ENCODE data around the gene DCHS2. TPM values are rescaled to one million over a fixed set of nuclear protein-coding genes. Genes with fewer than 3 reads are reported as not detected.

The DCHS2 gene
- total and polyA plus RNA-seq, 2 of the 8 experiments (the other 6 are each of a cell fraction or from before 2014, with no cell fraction given) = 0.54 to 2.6 TPM

- Histone ChIP-seq H4K8ac (ENCODE audit: extremely low read depth, insufficient read depth, low read length) (no peak overlapping the region), H2BK15ac (ENCODE audit: low read length) (no peak overlapping the region), H3K27ac (ENCODE audit: low read depth, low read length) (no peak overlapping the region), H3K14ac (ENCODE audit: insufficient read length) (no peak overlapping the region), H2AFZ (ENCODE audit: low read length) (no peak overlapping the region), H3K36me3 (ENCODE audit: control insufficient read depth in 2 of 4, insufficient read depth in 4 of 4, low read length in 3 of 4) (no peaks in the 10 kb centered on the region), H3K79me1 (ENCODE audit: low read depth, low read length) (no peaks in the 10 kb centered on the region), H2AK5ac (ENCODE audit: low read depth, low read length) (no peak overlapping the region), H4K5ac (ENCODE audit: insufficient read length, low read depth, low read length) (no peak overlapping the region), H3K23ac (ENCODE audit: insufficient read length) (no peak overlapping the region), H3K9ac (replicated peaks in 1 of 4; ENCODE audit: extremely low read depth in 1 of 4, low read depth in 3 of 4, low read length in 3 of 4) (no peak overlapping the region), H2BK5ac (ENCODE audit: low read depth, low read length) (no peak overlapping the region), H4K91ac (replicated peaks; ENCODE audit: insufficient read length, low read length) (no peak overlapping the region), H3K4me2 (ENCODE audit: insufficient read depth in 1 of 2, low read depth in 2 of 2, low read length in 2 of 2) (no peak overlapping the region), H3K79me2 (ENCODE audit: control insufficient read depth in 1 of 2, insufficient read depth in 2 of 2, low read length in 2 of 2) (no peaks in the 10 kb centered on the region), H3K9me3 (ENCODE audit: insufficient read depth in 2 of 2, low read depth in 1 of 2, low read length in 1 of 2) (no peaks in the 10 kb centered on the region), H3K23me2 (ENCODE audit: low read depth, low read length) (no peaks in the 10 kb centered on the region), H3K4me1 (replicated peaks in 1 of 4; ENCODE audit: control insufficient read depth in 3 of 4, insufficient read depth in 4 of 4, low read length in 3 of 4) (no peaks in the 10 kb centered on the region), H3K4me3 (ENCODE audit: extremely low read depth in 1 of 4, insufficient read depth in 2 of 4, low read depth in 3 of 4, low read length in 4 of 4) (no peak overlapping the region), H4K20me1 (replicated peaks in 1 of 2; ENCODE audit: control insufficient read depth in 1 of 2, insufficient read depth in 2 of 2, low read length in 2 of 2) (no peaks in the 10 kb centered on the region), H3K18ac (ENCODE audit: extremely low read depth, low read length) (no peak overlapping the region), H3K4ac (replicated peaks; ENCODE audit: insufficient read length, low read depth, low read length) (no peak overlapping the region), H2BK120ac (replicated peaks; ENCODE audit: low read depth, low read length) (no peak overlapping the region), H2BK20ac (ENCODE audit: low read length) (no peak overlapping the region), H3K27me3 (replicated peaks in 1 of 4; ENCODE audit: control insufficient read depth in 3 of 4, extremely low read depth in 1 of 4, insufficient read depth in 3 of 4, low read length in 3 of 4) (no peaks in the 10 kb centered on the region), H3K56ac (replicated peaks; ENCODE audit: insufficient read length, low read depth, low read length) (no peak overlapping the region), H2BK12ac (ENCODE audit: low read depth, low read length) (no peak overlapping the region)
- TF ChIP-seq RFX5 (IDR thresholded peaks at IDR 0.05; ENCODE audit: borderline replicate concordance, low read depth, low read length) (no peak), POLR2A (IDR thresholded peaks at IDR 0.05; ENCODE audit: control extremely low read depth in 1 of 2, low read depth in 2 of 2, low read length in 2 of 2) (no peak), EGR1 (IDR thresholded peaks at IDR 0.05; ENCODE audit: borderline replicate concordance, low read depth, low read length) (no peak), CEBPB (IDR thresholded peaks at IDR 0.05; ENCODE audit: low read depth, low read length) (no peak), SP2 (IDR thresholded peaks at IDR 0.05; ENCODE audit: low read length) (no peak), SIN3A (conservative IDR thresholded peaks at IDR 0.05 in 1 of 2, IDR thresholded peaks at IDR 0.05 in 1 of 2; ENCODE audit: low read depth in 1 of 2, low read length in 2 of 2) (no peak), CREB1 (IDR thresholded peaks at IDR 0.05) (no peak), USF2 (IDR thresholded peaks at IDR 0.05; ENCODE audit: low read length) (no peak)
- DNase-seq (ENCODE audit: low read depth in 1 of 2, low spot score in 2 of 2) (no peak), FAIRE-seq (no peak)
- CTCF ChIA-PET (ENCODE audit: partially characterized antibody) = no interaction called here
- POLR2A ChIA-PET (ENCODE audit: partially characterized antibody) = no interaction called here
Observed at GRCh38 chr4:154218051-154218450, 273.5 kb downstream of the DCHS2 start.

All from H1 (cell line).